Lung (tissue), 12 donors: ENCODE data around the gene PTPRG. TPM values are rescaled to one million over a fixed set of nuclear protein-coding genes. Genes with fewer than 3 reads are reported as not detected.

Experiments used
- ATAC-seq: fragments of 200-7000 bp; cut with Tn5 transposase; one replicate; pipeline ENCODE4 v1.9.1; 2020; ENCODE audit warnings: moderate number of reproducible peaks; ENCODE audit not compliant: insufficient read depth, low FRiP score
- DNase-seq, 3 donors: peaks; one replicate each; pipeline ENCODE4 v3.0.0-alpha.2; 2013 to 2017
- H3K27ac ChIP-seq, 2 donors: one replicate each; pipeline ENCODE4 v1.5.1; 2013; ENCODE audit warnings: mild to moderate bottlenecking in 2 of 2, moderate library complexity in 2 of 2, control low read depth in 1 of 2, inconsistent platforms in 1 of 2, low read depth in 1 of 2, low read length in 1 of 2
- H3K27me3 ChIP-seq, 3 donors: one replicate each; pipeline ENCODE4 v1.5.1; 2013; ENCODE audit warnings: low read length in 2 of 3; ENCODE audit not compliant: control insufficient read depth in 3 of 3, insufficient read depth in 3 of 3
- H3K36me3 ChIP-seq, 4 donors: one replicate each; pipeline ENCODE4 v1.5.1; 2013; ENCODE audit warnings: low read length in 4 of 4, mild to moderate bottlenecking in 1 of 4, moderate library complexity in 1 of 4; ENCODE audit not compliant: control insufficient read depth in 4 of 4, insufficient read depth in 4 of 4
- H3K4me1 ChIP-seq, 5 donors: one replicate each; pipeline ENCODE4 v1.5.1; 2013; ENCODE audit warnings: low read length in 5 of 5, mild to moderate bottlenecking in 2 of 5, moderate library complexity in 1 of 5; ENCODE audit not compliant: control insufficient read depth in 5 of 5, insufficient read depth in 5 of 5
- H3K4me3 ChIP-seq: one replicate; pipeline ENCODE4 v1.5.1; 2013; ENCODE audit warnings: mild to moderate bottlenecking, control low read depth, moderate library complexity
- H3K9ac ChIP-seq, 2 donors: one replicate each; pipeline ENCODE4 v1.5.1; 2013; ENCODE audit warnings: low read length in 2 of 2, control low read depth in 1 of 2; ENCODE audit not compliant: insufficient read depth in 1 of 2
- H3K9me3 ChIP-seq, 4 donors: one replicate each; pipeline ENCODE4 v1.5.1; 2013; ENCODE audit warnings: low read length in 3 of 4, mild to moderate bottlenecking in 1 of 4, moderate library complexity in 1 of 4; ENCODE audit not compliant: control insufficient read depth in 4 of 4, insufficient read depth in 3 of 4
- whole genome bisulfite sequencing, 2 donors: extraction: QIAGEN DNeasy Blood & Tissue Kit; methylation state at CpG; one replicate each; pipeline ENCODE4 v1.1.7; 2013; 5-methylcytosine and 5-hydroxymethylcytosine counted together
- polyA plus RNA-seq, 2 donors: library from polyadenylated mRNA; stranded (reverse); fragments of 200-250 nt; gene quantifications; one replicate each; pipeline ENCODE4 v1.2.1, GENCODE V29; 2013
- total RNA-seq, 2 donors: library from RNA; depleted of rRNA in 1 of 2; stranded (reverse); fragments of >200 nt in 1 of 2; gene quantifications; one replicate each; pipeline ENCODE4 v1.2.1, GENCODE V29; 2014 to 2021
- TF ChIP-seq, protein P1 (sequence below): IDR thresholded peaks from 2 replicates; pipeline ENCODE4 v1.5.1; 2012; ENCODE audit warnings: mild to moderate bottlenecking; ENCODE audit errors: control extremely low read depth, extremely low read depth
- donor health status: control.
- donor health status: control.
- donor health status: Bipolar disorder and iron deficiency.
- donor health status: healthy.
- donor health status: DM: yes; HTN: yes; CAD: no.

PTPRG gene
- total and polyA plus RNA-seq, 4 donors: 8.5 to 131 (median 75.9) TPM

DNA sequence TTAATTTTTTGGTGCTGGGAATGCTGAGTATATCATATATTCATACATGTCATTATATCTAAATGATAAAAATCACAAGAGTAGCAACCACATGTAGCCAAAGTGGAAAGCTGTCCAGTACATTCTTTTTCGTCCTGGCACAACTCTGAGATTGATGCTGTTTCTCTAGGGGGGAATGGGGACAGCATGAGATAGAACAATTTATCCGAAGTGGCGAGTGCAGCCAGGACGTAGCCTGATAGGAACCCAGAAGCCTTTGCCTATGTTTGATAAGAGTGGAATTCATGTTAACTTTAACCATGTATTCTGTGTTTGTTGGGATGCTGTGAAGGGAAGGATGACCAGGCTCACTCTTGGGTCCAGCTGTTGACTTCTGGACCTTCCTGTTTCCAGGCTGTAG, 20.9 kb downstream of the PTPRG start:
- Histone ChIP-seq H3K9ac (no peak overlapping the region), H3K27ac (no peak overlapping the region), H3K4me1 (peaks cover 0 to 42% (median 6%) of the 10 kb centered on the region in 5 donors), H3K9me3 (no peaks in the 10 kb centered on the region), H3K36me3 (no peaks in the 10 kb centered on the region), H3K27me3 (no peaks in the 10 kb centered on the region), H3K4me3 (no peak overlapping the region)
- WGBS, 2 donors: 80 to 87% methylated on average over 4 of the region's 4 CpGs
- no peak for ATAC-seq
- no peak for DNase-seq
- TF ChIP-seq, protein P1, sequence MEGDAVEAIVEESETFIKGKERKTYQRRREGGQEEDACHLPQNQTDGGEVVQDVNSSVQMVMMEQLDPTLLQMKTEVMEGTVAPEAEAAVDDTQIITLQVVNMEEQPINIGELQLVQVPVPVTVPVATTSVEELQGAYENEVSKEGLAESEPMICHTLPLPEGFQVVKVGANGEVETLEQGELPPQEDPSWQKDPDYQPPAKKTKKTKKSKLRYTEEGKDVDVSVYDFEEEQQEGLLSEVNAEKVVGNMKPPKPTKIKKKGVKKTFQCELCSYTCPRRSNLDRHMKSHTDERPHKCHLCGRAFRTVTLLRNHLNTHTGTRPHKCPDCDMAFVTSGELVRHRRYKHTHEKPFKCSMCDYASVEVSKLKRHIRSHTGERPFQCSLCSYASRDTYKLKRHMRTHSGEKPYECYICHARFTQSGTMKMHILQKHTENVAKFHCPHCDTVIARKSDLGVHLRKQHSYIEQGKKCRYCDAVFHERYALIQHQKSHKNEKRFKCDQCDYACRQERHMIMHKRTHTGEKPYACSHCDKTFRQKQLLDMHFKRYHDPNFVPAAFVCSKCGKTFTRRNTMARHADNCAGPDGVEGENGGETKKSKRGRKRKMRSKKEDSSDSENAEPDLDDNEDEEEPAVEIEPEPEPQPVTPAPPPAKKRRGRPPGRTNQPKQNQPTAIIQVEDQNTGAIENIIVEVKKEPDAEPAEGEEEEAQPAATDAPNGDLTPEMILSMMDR: no peak

DNA sequence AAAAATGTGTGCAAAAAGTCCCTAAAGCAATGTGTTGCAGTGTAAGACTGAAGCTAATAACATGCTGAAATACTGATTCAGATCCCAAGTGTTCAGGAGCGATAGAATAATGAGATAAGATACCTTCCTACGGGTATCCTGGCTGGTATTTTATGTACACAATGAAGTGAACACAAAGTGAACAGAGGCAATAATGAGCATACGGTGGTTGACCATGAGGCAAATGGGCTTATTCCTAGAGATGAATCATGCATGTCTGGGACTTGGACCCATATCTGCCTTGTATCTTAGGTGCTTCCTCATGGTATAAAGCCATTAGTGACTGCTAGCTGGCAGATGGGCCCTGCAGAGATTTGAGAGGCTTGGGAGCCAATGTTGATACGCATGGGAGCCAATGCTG, 21.5 kb downstream of the PTPRG start:
- Histone ChIP-seq H3K4me1 (peaks cover 0 to 37% (median 6%) of the 10 kb centered on the region in 5 donors), H3K27me3 (no peaks in the 10 kb centered on the region), H3K4me3 (no peak overlapping the region), H3K36me3 (no peaks in the 10 kb centered on the region), H3K9me3 (no peaks in the 10 kb centered on the region), H3K9ac (no peak overlapping the region), H3K27ac (no peak overlapping the region)
- WGBS, 2 donors: 94 to 97% methylated on average over 4 of the region's 4 CpGs
- TF ChIP-seq, protein P1: no peak
- DNase-seq: no peak
- no peak for ATAC-seq

DNA sequence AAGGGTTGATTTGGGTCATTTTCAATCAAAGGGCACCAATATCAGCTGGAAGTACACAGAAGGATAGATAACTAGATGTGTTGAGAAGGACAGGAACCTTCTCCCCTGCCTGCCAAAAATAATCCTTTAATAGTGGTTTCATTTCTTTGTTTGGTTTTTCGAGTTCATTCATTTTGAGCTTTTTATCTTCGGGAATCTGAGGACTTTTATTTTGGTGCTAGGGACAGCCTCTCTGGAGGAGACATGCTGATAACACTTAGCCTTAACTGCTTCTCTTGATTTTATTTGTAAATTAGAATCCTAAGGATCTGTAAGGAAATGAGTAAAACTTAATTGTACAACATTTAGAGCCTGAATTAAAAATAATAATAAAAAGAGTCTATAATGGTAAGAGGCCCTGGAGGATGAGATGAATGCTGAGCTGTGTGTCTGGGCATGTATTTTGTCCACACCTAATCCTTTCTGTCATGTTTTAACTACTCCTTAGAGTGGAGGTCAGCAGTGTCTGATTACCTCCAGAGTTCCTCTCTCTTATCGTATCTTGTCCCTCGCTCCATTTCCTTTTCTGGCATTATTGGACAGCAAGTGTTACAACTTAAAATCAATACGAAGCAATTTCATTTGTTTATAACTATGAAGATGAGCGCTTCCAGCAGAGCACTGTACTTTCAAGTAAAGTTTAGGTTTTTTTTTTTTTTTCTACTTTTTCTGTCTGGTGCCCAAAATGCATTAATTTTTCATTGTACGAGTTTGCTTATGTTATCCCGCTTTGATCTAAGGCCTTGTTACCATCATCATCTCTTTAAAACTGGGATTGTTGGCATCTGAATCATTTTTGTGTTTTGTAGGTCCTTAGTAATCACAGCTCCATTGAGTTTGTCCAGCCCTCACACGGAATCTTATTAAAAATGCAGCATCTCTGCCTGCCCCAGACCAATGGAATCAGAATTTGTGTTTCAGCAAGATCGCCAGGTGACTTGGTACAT, 22.8 kb downstream of the PTPRG start:
- 69 to 76% methylated on average over 10 of the region's 10 CpGs for WGBS, 2 donors
- TF ChIP-seq, protein P1: no peak
- H3K36me3 ChIP-seq: peaks cover 0 to 2% (median under 1%) of the 10 kb centered on the region in 4 donors
- ATAC-seq (no peak), DNase-seq (peak in 2 of 3 donors; percentile 50 to 55)
- no peak overlapping the region for H3K9ac ChIP-seq
- H3K27me3 ChIP-seq: no peaks in the 10 kb centered on the region
- H3K9me3 ChIP-seq: no peaks in the 10 kb centered on the region
- H3K4me3 ChIP-seq: no peak overlapping the region
- H3K27ac ChIP-seq: no peak overlapping the region
- H3K4me1 ChIP-seq: peaks cover 0 to 36% (median 4%) of the 10 kb centered on the region in 5 donors
